ENCODE measurements around the gene PDE4D.

DNA sequence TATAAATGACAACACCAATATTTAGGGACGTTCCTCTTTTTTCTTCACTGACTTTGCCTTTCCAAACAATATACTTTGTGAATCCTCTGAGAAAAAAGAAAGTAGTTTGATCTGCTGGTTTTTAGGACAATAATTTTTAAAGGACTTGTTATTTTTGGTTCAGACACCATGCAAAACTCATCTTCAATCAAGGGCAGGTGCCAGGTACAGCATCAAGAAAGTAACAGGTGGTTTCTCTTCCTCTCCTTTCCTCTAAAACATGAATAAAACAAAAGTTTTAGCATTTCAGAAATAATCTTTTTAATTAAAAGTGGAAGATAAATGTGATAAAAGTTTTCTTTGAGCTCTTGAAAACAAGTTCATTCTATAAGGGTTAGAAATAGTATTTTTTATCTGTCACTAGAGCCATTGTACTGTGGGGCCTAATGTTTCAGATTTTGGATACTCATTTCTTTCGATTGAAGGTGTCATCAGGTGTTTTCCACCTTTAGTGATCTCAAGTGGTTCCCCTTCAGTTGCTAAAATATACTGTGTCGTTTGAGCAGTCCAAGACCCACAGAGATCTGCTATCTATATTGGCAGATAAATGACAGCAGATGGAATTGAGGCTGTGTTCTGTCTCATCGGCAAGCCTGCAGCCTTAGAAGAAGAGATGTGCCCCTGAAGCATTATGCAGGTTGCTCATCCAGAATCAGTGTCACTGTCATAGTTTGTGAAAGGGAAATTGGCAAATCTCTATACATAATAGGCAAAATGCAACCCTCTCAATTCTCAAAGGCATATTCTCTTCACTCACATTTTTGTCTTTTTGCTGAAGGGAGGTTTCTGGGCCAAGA, 499.7 kb downstream of the PDE4D start:
- TF ChIP-seq, protein P1, sequence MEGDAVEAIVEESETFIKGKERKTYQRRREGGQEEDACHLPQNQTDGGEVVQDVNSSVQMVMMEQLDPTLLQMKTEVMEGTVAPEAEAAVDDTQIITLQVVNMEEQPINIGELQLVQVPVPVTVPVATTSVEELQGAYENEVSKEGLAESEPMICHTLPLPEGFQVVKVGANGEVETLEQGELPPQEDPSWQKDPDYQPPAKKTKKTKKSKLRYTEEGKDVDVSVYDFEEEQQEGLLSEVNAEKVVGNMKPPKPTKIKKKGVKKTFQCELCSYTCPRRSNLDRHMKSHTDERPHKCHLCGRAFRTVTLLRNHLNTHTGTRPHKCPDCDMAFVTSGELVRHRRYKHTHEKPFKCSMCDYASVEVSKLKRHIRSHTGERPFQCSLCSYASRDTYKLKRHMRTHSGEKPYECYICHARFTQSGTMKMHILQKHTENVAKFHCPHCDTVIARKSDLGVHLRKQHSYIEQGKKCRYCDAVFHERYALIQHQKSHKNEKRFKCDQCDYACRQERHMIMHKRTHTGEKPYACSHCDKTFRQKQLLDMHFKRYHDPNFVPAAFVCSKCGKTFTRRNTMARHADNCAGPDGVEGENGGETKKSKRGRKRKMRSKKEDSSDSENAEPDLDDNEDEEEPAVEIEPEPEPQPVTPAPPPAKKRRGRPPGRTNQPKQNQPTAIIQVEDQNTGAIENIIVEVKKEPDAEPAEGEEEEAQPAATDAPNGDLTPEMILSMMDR (IDR thresholded peaks at IDR 0.05; ENCODE audit: extremely low read depth in 1 of 2, insufficient read depth in 1 of 2, low read depth in 1 of 2, low read length in 2 of 2), result no peak
- TF ChIP-seq POLR2AphosphoS5 (IDR thresholded peaks at IDR 0.05; ENCODE audit: insufficient read depth, low read depth, low read length), result no peak
- no peak for TF ChIP-seq EZH2 (IDR thresholded peaks at IDR 0.05; ENCODE audit: borderline replicate concordance, low read depth, low read length, severe bottlenecking)
- TF ChIP-seq JUN (IDR thresholded peaks at IDR 0.05; ENCODE audit: borderline replicate concordance, insufficient read depth, insufficient read length, low read depth), result no peak
- no peak for TF ChIP-seq POLR2A (IDR thresholded peaks at IDR 0.05; ENCODE audit: low read depth, low read length)
- TF ChIP-seq, protein P2, sequence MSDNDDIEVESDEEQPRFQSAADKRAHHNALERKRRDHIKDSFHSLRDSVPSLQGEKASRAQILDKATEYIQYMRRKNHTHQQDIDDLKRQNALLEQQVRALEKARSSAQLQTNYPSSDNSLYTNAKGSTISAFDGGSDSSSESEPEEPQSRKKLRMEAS (IDR thresholded peaks at IDR 0.05; ENCODE audit: insufficient read depth, insufficient read length), result no peak
- TF ChIP-seq MYC (IDR thresholded peaks at IDR 0.05; ENCODE audit: low read depth, low read length), result no peak

Measured in endothelial cell of umbilical vein (primary cell).